ENCODE data around the gene OR2T8.
"Not testable (repeated sequence)": the region's sequence is repeated elsewhere in the genome, so short reads cannot be mapped to it uniquely, and the experiment has no call there.

The OR2T8 gene, protein sequence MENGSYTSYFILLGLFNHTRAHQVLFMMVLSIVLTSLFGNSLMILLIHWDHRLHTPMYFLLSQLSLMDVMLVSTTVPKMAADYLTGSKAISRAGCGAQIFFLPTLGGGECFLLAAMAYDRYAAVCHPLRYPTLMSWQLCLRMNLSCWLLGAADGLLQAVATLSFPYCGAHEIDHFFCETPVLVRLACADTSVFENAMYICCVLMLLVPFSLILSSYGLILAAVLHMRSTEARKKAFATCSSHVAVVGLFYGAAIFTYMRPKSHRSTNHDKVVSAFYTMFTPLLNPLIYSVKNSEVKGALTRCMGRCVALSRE

DNA sequence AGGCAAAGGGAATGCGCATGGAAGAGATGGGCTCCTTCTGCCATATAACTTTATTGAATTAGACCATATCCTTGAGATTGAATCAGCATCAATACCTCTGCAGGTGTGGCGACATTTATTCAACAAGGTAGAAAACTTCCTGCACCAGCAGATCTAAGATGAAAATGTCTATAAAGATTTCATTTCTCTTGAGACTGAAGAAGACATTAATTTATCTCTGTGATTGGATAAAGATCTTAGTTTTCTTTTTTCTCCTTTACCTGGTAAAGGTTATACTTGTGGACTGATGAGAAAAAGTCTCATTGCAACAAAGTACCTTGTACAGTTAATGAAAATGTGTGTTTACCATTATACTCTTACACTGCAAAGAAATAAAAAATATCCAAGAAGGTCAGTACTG is at the start of gene OR2T8:
Gene OR2T8, plus strand, starts transcription at position 301 of the 400 bp plus-strand sequence. CDS start 766 bp downstream, outside the sequence.
- no peak for DNase-seq (ENCODE audit: low spot score)

DNA sequence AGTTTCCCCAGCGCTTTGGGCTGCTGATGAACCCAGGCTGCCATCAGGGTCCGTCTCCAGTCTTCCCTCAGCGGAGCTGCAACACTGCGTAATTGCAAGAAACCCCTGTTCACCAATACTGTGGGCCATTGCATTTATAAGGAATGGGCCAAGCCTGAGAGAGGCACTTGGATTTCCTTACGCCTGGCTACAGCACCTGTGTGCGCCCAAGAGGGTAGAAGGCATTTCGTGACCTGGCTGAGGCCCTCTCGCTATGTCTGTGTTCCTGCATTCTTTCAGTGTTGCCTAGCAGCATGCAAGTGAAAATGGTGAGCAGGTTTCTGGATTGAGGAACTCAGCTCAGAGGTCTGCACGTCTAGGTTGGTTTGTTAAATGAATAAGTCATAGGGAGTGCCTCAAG is 36.7 kb upstream of the OR2T8 start:
- no peak for DNase-seq (ENCODE audit: low spot score)

DNA sequence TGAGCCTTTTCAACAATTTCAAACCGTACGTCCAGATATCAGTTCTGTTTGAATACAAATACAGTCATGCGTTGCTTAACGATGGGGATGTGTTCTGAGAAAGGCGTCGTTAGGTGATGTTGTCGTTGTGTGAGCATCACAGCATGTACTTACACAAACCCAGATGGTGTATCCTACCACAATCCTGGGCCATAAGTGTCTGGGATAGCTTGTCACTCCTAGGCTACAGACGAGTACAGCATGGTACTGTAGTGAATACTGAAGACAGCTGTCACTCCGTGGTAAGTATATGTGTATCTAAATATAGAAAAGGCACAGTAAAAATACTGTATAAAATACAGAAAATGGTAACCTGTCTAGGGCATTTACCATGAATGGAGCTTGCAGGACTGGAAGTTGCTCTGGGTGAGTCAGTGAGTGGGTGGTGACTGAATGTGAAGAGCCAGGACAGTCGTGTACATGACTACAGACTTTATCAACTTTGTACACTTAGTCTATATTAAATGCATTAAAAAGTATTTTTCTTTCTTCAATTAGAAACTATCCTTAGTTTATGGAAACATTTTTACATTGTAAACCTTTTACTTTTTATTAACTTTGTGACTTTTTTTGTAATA is 35.1 kb upstream of the OR2T8 start:
- no peak for DNase-seq (ENCODE audit: low spot score)

DNA sequence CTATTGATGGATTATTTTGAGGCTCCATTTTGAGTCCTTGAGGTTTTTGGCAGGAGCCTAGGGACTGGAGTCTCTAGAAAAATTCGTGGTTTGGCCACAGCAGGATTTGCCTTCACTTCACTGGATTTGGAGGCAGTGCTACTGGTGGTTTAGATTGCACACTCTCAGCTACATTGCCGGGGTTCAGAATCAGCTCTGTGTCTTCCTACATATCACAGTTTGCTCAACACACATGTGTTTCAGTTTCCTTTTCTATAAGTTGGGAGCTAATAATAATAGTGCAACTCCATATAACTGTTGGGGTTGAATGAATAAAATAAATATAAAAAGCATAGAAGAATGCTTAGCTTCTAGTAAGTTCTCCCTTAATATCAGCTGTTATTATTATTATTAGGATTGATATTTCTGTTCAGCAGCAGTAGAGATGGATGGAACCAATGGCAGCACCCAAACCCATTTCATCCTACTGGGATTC is 24.9 kb upstream of the OR2T8 start, which contains the start of gene OR2W3:
Gene OR2W3, plus strand, starts transcription at position 425 of the 475 bp plus-strand sequence. Its CDS starts 0 bp downstream, at position 425.
- no peak for DNase-seq (ENCODE audit: low spot score)

DNA sequence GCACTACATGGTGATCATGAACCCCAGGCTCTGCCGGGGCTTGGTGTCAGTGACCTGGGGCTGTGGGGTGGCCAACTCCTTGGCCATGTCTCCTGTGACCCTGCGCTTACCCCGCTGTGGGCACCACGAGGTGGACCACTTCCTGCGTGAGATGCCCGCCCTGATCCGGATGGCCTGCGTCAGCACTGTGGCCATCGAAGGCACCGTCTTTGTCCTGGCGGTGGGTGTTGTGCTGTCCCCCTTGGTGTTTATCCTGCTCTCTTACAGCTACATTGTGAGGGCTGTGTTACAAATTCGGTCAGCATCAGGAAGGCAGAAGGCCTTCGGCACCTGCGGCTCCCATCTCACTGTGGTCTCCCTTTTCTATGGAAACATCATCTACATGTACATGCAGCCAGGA is 24.1 kb upstream of the OR2T8 start:
- no peak for DNase-seq (ENCODE audit: low spot score)

DNA sequence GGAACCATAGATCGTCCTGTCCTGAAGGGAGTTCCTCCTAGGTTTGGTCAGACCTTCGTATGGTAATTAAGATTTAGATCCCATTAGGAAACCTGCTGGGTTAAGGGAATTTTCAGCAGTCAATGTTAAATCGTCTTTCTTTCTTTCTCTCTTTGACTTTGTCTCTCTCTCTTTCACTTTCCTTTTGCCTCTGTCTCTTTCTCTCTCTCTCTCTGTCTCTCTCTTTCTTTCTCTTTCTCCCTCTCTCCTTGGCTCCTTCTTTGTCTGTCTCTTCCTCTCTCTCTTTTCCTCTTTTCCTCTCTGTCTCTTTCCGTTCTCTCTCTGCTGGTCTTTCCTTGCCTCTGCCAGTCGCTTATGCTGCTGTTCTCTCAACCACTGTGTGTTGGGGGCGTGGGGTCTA is 15.9 kb upstream of the OR2T8 start:
- DNase-seq (ENCODE audit: low spot score) = no peak

DNA sequence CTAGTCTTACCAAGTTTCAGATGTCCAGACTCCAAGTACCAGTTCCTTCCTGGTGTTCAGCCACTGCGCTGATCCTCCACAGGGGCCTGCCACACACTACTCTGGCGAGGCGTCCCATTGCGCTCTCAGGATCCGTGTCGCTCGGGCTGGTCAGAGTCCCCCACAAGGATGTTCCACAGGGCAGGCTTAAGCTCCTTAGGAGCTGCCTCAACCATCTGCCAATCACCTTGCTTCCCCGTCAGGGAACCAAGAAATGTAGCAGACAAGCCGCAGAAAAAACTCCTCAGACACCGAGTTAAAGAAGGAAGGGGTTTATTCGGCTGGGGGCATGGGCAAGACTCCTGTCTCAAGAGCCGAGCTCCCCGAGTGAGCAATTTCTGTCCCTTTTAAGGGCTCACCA is 14.9 kb upstream of the OR2T8 start:
- no peak for DNase-seq (ENCODE audit: low spot score)

DNA sequence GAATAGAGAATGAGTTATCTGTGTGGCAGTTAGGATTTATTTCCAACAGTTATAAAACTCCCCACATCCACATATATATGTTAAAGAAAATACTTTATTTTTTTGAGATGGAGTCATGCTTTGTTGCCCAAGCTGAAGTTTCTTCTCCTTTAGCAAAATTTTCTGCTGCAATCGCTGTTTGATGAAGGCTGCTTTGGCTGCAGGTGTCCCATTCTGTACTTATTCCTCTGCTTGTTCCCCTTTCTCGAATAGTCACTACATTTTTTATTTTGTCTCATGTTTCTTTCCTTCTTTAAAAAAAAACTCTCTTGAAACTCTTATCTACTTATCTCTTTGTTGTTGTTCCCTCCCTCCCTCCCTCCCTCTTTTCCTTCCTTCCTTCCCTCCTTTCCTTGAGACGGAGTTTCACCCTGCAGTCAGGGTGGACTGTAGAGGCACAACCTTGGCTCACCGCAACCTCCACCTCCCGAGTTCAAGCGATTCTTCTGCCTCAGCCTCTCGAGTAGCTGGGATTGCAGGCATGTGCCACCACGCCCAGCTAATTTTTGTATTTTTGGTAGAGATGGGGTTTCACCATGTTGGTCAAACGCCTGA is 14.0 kb upstream of the OR2T8 start:
- no peak for DNase-seq (ENCODE audit: low spot score)

DNA sequence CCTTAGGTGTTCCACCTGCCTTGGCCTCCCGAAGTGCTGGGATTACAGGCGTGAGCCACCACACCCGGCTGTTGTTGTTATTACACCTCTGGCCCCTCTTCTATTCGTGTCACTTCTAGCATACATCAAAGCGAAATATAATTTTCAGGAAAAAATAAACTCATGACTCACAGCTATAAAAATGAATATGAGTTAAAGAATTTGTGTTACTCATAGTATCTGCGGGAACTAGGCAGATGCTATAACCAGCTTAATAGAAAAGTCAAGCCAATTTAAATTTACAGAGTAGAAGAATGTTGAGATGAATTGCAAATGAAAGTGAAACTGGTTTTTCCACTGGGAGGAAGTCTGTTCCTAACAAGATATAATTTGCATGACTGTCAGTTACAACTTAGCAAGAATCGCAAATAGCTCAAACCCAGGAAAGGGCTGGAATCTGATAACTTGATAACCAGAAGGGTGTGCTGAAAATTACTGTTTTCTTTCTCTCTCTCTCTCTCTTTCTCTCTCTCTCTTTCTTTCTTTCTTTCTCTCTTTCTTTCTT is 13.5 kb upstream of the OR2T8 start:
- peak; percentile 87 for DNase-seq (ENCODE audit: low spot score)

DNA sequence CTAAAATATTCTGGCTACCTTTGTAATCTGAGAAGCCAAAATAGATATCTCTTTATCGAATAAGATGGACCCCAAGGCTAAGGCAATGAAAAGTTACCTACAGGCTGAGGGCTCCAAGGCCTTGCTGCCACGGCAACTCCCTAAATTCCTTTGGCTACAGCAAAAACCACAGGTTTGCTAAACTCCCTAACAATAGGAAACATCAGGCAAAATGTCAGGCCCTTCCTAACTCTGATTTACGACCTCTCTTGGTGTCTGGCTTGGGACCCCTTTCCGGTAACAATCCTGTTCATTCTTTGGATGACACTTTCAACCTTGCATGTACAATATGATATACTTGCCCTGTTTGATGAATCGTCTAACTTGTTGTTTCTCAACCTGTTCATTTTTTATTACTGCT is 11.3 kb upstream of the OR2T8 start:
- DNase-seq (ENCODE audit: low spot score) = no peak

DNA sequence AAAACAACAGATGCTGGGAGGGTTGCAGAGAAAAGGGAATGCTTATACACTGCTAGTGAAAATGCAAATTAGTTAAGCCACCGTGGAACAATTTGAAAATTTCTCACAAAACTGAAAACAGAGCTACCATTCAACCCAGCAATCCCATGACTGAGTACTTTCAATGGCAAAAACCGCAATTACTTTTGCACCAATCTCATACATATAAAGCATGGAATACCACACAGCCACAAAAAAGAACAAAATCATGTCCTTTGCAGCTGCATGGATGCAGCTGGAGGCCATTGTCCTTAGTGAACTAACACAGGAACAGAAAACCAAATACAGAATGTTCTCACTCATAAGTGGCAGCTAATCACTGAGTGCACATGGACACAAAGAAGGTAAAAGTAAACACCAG is 6.3 kb upstream of the OR2T8 start:
- DNase-seq (ENCODE audit: low spot score) = no peak

DNA sequence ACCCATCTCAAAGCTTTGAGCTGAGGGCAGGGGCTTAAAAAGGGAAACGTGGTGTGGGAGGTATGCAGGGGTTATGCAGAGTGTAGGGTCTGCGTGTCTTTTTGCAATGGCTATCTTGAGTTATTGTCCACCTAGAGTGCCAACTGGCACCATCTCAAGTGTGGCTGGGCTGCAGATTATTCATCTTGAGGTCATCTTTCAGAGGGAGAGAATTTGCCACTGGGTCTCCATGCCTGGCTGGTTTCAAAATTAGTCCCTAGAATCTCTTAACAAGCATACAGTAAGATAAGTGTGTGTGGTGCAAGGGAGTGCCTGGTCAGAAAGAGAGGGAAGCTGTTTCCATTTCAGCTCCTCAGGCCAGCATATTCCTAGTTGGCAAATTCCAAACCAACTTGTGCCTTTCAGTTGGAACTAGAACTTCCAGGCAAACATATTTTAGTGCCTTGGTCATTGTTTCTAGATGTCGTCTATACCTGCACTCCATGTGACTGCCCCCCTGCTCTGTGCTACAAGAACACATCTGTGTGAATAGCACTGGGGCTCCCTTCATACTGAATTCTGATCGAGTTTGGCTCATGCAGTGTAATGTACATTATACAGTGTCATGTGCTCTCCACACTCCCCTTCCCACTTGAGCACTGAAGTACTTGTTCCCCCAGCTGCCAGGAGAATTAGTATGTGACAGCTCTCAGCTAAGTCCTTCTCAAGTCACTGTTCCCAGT is 5.0 kb upstream of the OR2T8 start:
- DNase-seq (ENCODE audit: low spot score) = no peak

DNA sequence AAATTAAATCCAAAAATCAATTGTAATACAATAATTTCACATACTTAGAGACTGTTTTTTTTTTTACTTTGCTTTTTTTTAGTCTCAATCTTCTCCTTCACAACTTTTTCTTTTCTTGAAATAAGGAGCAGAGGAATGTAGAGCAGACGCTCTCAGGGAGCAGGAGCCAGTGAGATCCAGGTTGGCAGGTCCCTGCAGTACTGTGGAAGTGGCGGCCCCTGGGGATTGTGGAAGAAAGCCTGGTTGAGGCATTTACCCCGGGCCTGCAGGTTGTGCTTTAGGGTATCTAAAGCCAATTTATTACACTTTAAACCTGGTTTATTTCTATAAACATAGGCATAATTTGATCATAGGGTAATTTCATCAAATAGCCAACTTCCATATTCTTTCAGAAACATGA is 3.9 kb downstream of the OR2T8 start:
- no peak for DNase-seq (ENCODE audit: low spot score)

DNA sequence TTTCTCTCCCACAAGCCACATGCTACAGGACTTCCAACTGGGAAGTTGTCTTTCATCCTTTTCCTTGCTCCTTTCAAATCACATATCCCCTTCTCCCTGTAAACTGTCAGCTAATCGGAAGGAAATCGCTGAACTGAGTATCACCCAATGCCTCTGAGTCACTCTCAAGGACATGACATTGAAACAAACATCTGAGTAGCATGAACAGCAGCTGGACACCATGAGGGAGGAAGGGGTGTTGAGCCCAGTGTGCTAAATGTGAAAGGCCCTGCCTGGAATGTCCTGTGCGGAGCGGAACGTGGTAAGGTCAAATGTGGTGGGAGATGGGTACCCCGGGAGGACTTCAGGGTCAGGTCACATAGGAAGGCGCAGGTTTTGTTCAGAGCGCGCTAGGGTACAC is 4.8 kb downstream of the OR2T8 start, which contains the start of gene OR2AJ1:
Gene OR2AJ1, plus strand, starts transcription at position 22 of the 400 bp plus-strand sequence. CDS start 8,880 bp downstream, outside the sequence.
- no peak for DNase-seq (ENCODE audit: low spot score)

DNA sequence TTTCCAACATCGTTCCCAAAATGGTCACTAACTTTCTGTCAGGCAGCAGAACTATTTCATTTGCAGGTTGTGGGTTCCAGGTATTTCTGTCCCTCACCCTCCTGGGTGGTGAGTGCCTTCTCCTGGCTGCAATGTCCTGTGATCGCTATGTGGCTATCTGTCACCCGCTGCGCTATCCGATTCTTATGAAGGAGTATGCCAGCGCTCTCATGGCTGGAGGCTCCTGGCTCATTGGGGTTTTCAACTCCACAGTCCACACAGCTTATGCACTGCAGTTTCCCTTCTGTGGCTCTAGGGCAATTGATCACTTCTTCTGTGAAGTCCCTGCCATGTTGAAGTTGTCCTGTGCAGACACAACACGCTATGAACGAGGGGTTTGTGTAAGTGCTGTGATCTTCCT is 13.9 kb downstream of the OR2T8 start:
- no peak for DNase-seq (ENCODE audit: low spot score)

DNA sequence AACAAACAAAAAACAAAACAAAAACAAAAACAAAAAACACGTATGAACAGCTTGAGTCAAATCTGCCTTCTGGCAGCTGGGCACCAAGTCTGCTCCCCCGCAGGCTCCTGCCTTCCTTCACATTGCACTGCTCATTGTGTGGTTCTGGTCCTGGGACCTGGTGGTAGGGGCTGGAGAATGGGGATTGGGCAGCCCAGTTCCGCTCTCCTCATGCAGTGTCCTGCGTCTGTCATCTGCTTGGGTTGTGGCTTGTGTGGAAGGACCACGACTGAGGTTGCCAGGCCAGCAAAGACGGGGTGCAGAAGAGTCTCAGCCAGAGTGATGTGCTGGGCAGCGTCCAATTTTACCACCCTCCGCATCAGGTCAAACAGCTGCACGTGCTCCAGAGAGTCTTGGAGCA is 15.7 kb downstream of the OR2T8 start:
- DNase-seq (ENCODE audit: low spot score) = no peak

DNA sequence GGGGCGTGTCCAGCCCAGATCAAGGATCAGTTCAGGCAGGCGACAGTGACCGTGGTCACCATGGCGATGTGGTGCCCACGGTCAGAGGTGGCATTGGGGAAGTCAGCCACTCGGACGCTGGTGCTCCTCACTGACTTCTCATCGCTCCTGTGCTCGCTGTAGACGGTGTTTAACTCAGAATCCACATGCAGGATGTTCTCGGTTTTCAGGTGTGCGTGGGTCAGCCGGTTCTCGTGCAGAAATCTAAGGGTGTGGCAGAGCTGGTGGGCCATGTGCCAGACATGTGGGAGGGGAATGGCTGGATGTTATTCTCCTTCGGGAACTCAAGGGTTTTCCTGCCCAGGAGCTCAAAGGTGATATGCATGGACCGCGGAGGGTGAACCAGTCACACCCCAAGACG is 16.4 kb downstream of the OR2T8 start:
- no peak for DNase-seq (ENCODE audit: low spot score)

DNA sequence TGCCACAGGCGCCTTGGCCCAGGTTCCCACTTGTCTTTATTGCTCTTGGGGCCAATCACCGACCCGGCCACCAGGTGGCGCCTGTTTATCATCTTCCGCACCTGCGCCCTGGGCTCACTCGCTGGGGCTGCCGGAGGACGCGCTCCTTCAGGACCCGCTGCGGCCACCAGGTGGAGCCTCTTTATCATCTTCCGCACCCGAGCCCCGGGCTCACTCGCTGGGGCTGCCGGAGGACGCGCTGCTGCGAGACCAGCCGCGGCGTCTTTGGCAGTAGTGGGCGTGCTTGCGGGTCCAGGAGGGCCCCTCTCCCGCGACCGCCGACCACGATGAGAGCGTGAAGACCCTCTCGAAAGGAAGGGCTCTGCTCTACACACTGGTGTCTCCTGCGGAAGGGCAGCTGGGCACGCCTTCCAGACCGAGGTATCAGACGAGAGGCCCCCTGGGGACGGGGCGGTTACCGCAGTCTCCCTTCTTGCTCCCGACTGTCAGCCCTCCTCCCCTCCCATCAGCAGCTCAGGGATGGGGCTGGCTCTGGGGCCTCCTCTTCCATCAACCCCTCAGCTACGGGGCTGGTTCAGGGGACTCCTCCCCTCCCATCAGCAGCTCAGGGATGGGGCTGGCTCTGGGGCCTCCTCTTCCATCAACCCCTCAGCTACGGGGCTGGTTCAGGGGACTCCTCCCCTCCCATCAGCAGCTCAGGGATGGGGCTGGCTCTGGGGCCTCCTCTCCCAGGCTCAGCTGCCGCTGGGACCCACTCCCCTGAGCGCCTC is 17.1 kb downstream of the OR2T8 start:
- not testable (repeated sequence) for DNase-seq (ENCODE audit: low spot score)

DNA sequence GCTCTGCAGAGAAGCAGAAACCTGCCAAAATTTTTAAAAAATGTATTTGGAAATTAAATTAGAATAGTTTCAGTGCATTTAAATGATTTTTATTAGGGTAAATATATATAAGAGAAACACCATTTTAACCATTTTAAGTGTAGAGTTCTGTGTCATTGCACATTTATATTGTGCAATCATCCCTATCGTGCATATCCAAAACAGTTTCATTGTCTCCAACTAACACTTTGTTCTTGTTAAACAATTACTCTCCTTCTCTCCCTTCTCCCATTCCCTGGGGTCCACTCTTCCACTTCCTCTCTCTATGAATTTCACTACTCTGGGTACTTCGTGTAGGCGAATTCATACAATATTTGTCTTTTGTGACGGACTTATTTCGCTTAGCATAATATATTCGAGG is 22.6 kb downstream of the OR2T8 start:
- DNase-seq (ENCODE audit: low spot score) = no peak

DNA sequence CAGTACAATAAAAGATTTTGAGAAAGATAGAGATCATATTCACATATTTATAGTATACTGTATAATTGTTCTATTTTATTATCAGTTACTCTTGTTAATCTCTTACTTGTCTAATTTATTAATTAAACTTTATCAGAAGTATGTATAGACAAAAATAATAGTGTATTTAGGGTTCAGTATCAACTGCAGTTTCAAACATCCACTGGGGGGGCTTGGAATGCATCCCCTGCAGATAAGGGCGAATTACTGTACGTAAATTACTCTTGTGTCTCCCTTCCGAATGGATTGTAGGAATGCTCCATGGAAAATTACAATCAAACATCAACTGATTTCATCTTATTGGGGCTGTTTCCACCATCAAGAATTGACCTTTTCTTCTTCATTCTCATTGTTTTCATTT is 28.5 kb downstream of the OR2T8 start, which contains the start of gene OR2L8:
Gene OR2L8, plus strand, starts transcription at position 301 of the 400 bp plus-strand sequence. Its CDS starts 0 bp downstream, at position 301.
- DNase-seq (ENCODE audit: low spot score) = no peak

DNA sequence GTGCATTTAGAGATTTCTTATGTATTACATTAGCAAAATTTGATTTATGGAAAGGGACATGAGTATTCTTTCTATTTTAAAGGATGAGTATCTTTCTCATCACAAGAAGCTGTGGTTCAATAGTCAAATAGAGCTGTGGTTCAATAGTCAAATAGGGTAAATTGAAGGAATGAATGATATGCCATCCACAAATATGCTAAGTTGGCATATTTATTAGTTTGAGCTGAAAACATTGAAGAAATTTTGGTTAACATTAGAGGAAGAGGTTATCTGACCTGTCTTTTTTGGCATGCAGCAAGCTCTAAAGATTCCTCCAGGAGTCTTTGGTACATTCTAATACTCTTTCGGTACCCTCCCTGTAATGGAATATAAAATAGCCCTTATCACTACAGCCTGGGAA is 33.4 kb downstream of the OR2T8 start:
- no peak for DNase-seq (ENCODE audit: low spot score)

Data from RKO (cell line).